G401.6 (cell line): ENCODE data around the gene EGFL8.
"Not testable (repeated sequence)": the region's sequence is repeated elsewhere in the genome, so short reads cannot be mapped to it uniquely, and the experiment has no call there.

Experiments
- FAIRE-seq: peaks from 2 replicates; lab custom pipeline; 2012; peaks lifted over from hg19 to GRCh38; lab: Jason Lieb, UNC

Gene EGFL8

DNA sequence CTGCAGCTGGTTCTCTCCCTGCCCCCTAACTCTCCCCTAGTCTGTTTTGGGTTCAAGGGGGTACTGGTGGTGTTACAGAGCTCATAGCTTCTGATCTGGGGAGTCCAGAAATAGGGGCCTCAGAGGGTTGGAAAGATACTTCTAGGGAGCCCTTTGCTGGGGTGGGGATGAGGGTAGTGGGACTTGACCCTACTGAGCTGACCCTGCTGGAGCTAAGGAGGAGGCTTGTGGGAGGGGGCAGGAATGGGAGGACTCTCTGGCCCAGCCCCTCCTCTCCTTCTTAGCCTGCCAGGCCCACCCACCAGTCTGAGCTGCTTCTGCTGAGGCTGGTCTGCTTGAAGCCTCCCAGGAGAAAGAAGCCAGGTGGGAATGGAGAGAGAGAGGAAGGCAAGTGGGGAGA lies at the start of gene EGFL8:
Gene EGFL8 (plus strand): TSS at position 301 of the 400 bp plus-strand sequence. CDS start 1,571 bp downstream, outside the sequence.
- FAIRE-seq: no peak

DNA sequence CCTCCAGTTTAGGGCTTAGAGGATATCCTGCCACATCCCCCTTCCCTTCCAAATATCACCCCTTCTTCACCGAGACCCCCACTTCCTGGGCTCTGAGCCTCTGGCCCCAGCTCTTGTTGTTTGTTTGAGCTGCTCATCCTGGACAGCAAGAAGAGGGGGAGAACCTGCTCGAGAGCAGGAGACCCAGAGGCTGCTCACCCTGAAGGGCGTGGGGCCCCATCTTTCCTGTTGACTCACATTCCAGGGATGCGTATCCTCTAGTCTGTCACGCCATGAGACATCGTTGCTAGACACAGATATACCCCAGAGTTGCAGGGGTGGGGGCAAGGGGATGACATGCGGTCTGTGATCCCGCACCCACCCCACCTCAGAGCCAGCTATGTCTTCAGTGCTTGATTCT lies 49.6 kb upstream of the EGFL8 start:
- no peak for FAIRE-seq

GRCh38 chr6:32115623-32116022 lies 48.8 kb upstream of the EGFL8 start:
- no peak for FAIRE-seq

DNA sequence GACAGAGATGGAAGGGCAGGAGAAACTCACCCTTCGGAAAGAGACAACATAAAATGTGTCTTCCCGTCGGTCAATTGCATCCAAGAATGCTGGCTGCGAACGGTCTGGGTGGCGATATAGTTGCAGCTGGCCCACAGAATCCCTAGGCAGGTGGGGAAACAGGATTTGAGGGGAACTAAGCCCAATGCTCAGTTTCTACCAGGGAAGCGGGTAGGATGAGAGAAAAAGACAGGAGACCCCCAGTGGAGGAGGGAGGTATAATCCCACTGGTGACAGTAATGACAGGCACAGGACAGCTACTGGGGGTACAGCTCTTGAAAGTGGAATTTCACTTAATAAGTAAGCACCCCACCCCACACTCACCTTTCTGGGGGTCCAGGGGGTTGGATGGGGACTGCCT lies 47.7 kb upstream of the EGFL8 start:
- FAIRE-seq: no peak

- no peak for FAIRE-seq
These were observed 46.9 kb upstream of the EGFL8 start for GRCh38 chr6:32117461-32117860.

- peak; percentile 78 for FAIRE-seq
These were observed 45.4 kb upstream of the EGFL8 start for GRCh38 chr6:32118782-32119628.

DNA sequence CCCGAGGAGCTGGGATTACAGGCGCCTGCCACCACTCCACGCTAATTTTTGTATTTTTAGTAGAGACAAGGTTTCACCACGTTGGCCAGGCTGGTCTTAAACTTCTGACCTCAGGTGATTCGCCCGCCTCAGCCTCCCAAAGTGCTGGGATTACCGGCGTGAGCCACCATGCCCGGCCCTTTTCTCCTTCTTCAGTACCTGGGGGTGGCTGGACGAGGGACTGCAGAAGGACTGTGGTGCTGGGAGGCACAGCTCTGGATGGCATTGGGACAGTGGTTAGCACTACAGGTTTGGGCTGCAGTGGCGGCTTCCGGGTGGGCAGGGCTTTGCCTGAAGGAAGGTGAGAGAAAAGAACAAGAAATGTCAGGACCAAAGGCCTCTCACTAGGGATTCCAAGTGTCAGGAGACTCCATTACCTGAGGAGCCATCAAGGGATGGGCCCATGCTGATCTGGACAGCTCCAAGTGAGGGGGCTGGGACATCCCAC lies 43.8 kb upstream of the EGFL8 start:
- FAIRE-seq: no peak

- no peak for FAIRE-seq
These were observed 40.7 kb upstream of the EGFL8 start for GRCh38 chr6:32123681-32124080.

DNA sequence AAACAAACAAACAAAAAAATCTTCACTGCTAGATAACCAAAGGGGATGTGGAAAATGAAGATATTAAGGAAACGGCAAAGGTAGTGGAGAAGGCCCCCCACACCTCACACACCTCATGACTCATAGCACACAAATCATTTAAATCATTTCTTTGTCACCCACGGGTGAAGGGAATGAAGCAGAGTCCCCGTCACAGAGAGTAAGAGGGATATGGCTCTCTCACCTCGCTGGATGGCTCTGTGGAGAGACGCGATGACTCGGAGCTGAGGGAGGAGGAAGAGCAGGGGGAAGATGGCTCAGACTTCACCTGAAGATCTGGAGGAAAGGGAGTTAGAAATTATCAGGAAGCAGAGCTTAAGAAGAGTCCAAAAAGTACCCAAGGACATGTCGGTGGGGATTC lies 37.5 kb upstream of the EGFL8 start:
- no peak for FAIRE-seq

- FAIRE-seq: no peak
These were observed 37.0 kb upstream of the EGFL8 start for GRCh38 chr6:32127409-32127716.

- peak; percentile 96 for FAIRE-seq
These were observed 36.4 kb upstream of the EGFL8 start, which contains the start of gene ATF6B for GRCh38 chr6:32127717-32128592. Gene ATF6B, minus strand, starts transcription at chr6:32128246. Its CDS starts 39 bp downstream, at chr6:32128207.

DNA sequence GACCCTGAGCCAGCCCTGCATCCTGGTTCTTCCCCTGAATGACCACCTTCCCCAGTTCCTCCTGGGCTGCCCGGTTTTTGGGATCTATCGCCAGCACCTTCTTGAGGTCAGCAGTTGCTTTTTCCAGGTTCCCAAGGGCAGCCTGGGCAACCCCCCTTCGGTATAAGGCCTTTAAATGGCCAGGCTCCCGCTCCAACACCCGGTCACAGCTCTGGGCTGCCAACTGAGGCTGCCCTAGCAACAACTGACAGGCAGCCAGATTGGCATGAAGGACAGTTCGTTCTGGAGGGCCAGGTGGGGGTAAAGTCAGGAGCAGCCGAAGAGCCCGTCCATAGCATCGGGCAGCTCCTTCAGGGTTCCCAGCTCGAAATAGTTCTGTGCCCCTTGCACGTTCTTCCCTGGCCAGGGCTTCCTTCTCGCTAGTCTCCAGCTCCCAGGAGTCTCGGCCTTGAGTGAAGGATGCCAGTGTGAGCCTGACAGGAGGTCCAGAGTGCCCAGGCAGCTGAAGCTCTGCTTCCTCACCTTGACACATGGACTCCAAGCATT lies 35.6 kb upstream of the EGFL8 start:
- FAIRE-seq: no peak

GRCh38 chr6:32129297-32130088 lies 34.9 kb upstream of the EGFL8 start:
- FAIRE-seq: no peak

GRCh38 chr6:32131439-32131948 lies 32.9 kb upstream of the EGFL8 start:
- no peak for FAIRE-seq

- FAIRE-seq: no peak
These were observed 32.3 kb upstream of the EGFL8 start for GRCh38 chr6:32132110-32132509.

DNA sequence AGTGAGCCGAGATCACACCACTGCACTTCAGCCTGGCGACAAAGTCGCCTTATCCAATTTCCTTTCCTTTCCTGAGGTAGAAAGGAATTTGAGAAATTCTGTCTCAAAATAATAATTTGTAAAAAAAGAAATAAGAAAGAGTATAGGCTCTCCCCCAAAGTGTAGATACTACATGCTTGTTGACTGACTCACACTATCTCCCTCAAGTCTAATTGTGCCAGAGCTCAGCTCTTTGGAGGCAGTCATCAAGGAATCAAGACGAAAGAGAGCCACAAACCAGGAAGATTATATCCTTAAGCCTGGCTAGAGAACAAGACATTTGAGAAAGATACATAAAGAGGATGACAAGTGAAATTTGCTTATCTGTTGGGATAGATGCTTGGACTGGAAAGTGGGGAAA lies 30.6 kb upstream of the EGFL8 start:
- FAIRE-seq: no peak

DNA sequence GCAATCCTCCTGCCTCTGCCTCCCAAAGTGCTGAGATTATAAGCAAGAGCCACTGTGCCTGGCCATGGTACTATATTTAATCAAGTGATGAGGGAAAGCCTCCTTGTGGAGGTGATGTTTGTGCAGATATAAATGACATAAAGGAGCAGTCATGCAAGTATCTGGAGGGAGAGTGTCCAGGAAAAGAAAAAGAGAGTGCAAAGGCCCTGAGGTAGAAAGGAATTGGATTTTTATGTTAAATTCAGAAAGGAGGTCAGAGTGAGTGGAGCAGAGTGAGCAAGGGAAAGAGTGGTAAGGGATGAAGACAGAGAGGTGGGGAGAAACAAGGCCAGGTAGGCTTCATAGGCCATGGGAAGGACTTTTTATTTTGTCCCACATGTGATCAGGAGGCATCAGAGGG lies 26.9 kb upstream of the EGFL8 start:
- no peak for FAIRE-seq

DNA sequence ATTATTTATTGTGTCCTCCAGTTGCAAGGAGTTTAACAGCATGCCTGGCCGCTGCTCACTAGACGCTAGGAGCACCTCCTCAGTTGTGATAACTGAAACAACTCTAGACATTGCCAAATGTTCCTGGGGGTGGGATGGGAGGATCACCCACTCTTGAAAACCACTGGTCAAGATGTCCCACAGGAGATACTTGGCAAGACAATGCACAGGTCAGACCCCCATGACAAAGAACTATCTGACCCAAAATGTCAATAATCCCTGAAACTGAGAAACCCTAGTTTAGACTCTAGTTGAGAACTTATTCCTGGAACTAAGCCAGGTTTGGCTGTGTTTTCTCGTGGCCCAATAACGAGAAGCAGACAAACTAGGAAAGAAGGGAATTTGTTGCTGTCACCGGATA lies 24.8 kb upstream of the EGFL8 start:
- no peak for FAIRE-seq

DNA sequence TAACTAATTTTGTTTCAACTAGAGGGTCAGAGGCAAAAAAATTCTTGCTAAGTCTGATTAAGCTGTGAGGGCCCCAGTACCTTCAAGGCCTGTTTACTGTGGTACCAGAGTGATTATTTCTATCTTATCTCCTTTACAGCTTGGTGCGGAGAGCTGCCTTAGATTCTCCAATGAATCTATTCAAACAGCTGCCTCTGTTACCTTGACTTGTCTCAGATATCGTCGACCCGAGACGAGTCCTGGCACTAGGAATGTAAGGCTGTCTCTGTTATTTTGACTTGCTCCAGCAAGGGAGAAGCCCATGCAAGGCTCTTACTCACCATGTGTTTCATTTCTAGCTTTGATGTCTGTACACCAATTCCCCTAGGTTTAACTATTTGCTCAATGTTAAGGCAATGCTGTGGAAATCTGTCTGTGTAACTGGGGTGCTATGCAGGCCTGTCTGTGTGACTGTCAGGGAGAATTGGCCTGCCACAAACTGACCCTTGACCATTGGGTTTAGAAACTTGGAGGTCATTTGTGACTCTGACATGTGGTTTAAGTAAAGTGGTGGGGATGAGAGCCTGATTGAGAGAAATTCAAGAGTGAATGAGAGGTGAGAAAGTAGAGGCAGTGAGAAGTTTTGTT lies 23.9 kb upstream of the EGFL8 start:
- no peak for FAIRE-seq

DNA sequence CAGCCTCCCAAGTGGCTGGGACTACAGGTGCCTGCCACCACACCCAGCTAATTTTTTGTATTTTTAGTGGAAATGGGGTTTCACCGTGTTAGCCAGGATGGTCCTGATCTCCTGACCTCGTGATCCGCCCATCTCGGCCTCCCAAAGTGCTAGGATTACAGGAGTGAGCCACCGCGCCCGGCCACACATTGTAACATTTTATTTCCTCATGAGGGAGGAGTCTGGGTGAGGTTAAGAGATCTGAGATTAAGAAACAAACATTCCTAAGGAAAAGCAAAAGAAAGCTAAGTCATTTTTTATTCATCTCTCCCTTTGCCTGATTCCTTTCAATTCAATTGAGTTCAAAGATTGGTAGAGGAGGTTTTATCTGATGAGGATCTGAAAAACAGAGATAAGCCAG lies 20.2 kb upstream of the EGFL8 start:
- FAIRE-seq: not testable (repeated sequence)

- FAIRE-seq: no peak
These were observed 18.1 kb upstream of the EGFL8 start for GRCh38 chr6:32146287-32146686.
